GM21528 (cell line): Measurements from ENCODE around the gene CD58.

ENCODE experiments used
- ATAC-seq: cut with Tn5 transposase; IDR thresholded peaks from one replicate; pipeline ENCODE4 v1.9.1; 2021; ENCODE audit warnings: mild to moderate bottlenecking, moderate library complexity; ENCODE audit not compliant: unreplicated experiment, low FRiP score

Gene CD58

DNA sequence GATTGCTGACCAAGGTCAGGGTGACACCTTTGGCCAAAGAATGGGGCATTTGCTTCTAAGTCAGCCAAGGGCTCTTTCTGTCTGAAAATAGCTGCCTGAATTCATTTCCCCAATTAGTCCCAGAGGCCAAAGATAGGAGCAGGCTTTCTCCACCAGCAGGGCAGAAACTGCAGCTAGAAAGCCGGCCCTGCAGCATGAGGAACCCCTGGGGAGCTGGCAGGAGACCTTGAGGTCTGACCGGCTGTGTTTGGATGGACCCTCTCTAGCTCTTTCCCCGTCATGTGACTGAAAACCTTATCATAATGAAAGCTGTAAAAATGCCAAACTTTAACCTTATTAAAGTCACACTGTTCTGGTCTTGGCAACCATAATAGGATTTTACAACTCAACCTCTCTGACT lies 93.4 kb downstream of the CD58 start:
- no peak for ATAC-seq

DNA sequence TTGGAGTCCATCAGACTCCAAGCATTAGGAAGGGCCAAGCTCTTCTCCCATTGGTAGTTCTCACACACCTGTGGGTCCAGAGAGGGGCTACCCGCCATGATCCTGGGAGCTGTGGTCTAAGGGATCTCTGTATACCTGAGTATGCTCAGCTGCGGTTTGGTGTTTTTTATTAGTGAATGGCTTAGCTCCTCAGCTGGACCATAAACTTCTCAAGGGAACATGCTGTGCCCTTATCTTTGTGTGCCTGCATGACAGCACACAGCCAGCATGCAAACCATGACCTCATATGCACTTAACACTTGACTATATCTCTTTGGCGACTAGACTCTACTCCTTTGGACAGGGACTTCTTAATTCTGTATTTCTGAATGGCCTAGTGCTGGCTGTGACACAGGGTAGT lies 94.5 kb downstream of the CD58 start:
- ATAC-seq, result no peak

DNA sequence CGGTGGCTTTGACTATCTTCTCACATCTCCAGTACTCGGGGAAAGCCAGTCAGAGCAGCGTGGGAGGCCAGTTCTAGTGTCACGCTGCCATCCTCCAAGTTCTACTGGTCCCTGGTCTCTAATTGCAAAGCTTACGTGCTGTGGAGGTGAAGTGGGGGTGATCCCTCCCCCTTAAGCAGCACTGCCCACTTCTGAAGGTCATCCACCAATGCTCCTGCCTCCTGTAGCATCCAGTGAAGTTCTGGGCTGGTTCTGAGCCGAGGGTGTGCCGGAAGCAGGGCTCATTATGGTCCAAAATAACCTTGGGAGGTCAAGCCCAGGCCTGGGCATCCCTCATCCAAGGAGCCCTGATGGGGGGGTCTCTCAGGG lies 95.0 kb downstream of the CD58 start:
- ATAC-seq, result no peak

DNA sequence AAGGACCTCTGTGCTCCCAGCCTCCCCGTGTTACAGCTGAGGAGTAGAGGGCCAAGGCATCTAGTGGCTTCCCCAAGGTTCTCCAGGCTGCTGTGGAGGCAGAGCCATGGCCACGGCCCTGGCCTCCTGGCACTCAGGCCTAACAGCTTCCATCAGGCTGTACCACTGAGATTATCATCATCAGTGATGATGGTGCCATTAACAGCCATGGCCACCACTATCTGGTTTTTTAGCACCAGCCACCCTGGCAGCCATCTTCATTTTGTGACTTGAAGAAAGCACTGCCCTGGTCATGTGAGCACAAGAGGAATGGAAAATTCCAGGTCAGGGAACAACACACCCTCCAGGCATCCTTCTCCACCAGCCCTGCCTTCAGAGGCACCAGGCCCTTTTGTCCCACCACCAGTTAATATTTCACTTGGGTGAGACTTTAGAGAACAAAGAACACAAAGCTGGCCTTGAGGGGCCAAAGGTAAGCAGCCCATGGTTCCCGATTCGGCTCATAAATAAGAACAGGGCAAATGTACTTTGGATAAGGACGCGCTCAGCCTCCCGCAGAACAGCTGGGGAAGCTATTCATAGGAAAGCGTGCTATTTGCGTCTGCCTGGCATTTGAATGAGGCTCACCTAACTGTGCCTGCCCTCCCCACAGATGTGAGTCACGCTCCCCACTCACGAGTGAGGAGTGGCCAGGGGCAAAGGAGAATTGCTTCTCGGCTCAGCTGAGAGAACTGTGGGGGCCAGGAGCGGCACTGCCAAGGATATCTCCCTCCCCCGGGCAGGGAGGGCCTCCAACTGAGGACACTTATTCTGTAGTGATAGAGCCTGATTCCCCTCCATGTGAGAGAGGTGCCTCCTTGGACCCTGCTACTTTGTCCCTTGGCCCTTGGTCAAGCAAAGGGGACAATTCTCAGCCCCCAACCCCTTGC lies 95.6 kb downstream of the CD58 start:
- ATAC-seq, result no peak

DNA sequence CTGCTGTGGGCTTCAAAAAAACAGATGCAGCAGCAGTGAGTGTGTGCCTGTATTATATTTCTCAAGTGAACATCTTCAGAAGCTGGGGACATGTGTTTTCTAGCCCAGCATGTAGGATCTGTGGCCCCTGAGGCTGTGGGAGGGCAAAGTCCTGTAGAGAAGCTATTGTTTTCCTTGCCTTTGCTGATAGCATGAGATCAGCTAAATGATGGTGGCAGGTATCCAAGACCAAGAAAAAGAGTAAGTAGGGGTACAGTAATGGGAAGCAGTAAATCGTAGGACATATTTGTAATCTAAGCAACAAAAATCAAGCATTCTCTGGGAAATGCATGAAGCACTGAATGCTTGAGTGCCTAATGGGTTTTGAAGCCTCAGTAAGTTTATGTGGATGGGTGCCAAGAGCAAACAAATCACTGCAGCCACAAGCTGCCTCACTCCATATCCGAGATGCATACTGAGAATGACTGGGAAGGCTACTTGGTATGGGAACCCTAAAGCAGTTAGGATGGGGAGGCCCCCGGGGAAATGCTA lies 98.3 kb downstream of the CD58 start:
- ATAC-seq, result no peak

DNA sequence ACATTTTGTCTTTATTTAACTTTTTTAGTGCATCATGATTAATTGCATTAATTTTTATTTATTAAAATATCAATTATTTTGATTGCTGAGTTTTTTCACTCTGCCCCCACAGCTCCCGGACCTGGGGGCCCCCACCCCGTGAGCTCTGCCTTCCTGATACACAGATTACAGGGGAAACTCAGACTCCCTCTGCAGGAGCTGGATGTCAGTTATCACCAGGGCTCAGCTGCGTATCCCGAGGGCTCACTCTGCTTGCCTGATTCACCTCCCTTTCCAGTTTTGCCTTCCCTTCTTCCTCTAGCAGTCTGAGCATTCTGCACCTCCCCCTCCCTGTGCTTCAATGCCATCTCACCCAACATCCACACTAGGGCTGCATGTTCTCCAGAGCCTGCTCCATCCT lies 99.6 kb downstream of the CD58 start:
- no peak for ATAC-seq

DNA sequence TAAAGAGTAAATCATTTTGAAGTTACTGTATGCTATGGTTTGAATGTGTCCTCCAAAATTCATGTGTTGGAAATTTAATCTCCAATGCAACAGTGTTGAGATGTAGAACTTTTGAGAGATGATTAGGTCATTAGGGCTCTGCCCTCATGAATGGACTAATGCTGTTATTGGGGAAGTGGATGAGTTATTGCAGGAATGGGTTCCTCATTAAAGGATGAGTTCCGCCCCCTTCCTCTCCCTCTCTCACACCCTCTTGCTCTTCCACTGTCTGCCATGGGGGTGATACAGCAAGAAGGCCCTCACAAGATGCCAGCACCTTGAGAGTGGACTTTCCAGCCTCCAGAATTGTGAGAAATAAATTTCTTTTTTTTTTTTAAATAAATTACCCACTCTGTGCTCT lies 100.2 kb downstream of the CD58 start:
- no peak for ATAC-seq

DNA sequence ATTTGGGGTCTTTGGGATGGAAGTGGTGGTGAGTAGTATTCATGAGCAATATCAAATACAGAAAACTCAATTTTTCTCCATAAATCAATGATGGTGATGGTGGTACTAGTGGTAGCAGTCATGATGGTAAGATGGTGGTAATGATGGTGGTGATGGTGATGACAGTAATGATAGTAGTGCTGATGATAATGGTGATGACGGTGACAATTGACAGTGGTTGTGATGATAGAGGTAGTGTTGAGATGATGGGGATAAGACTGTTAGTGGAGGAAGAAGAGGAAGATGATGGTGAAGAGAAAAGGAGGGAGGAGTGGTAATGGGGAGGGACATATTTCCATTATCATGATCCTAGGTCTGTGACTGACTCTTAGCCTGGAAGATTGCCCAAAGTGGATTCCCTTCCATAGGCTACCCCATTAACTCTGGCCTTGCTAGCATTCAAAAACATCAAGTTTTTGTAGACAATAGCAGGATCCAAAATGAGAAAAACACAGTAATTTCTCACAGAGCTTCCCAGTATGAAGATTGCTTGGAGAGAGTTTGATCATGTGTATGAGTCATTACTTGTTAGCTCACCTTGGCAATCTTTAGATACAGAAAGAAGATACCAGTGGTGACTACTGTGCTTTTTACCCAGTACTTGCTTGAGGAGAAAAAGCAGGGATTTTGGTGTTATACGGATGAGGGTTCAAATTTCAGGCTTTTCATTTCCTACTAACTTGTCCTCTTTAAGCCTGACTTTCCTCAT lies 103.8 kb downstream of the CD58 start:
- ATAC-seq, result no peak

DNA sequence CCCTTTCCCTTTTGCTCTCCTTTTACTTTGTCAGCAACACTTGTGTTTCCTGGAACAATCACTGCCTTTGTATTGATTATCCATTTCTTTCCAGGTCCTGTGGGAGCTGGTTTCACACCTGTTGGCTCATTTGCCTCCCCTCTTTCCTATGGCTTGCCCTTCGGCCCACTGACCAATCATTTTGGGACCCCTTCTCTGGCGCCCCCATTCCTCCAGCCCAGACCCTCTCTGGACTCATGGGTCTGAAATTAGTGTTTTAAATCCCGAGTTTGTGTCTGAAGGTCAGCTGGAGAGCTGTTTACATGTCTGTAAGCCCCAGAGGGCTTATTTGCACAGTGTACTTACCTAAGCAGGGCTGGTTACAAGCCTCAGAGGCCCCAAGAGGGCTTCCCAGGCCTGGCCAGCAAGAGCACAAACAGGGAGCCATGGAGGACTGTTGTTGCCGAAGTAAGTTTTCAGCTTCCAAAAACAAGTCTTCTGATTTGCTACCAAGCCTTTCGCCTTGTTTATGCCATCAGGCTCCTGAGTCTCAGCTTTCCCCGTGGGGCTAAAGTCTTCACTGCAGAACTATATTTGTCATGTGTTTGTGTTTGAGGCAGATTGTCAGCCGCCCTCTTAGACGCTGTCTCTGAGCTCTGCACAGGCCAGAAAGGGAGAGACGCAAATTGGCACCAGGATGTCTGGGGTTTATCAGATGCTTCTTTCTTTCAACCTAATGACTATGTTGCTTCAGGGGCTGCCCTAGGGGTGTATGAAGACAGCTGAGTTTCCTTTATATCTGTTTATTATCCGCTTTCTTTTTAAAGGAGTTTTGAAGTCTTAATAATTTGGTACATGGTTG lies 104.8 kb downstream of the CD58 start:
- no peak for ATAC-seq

DNA sequence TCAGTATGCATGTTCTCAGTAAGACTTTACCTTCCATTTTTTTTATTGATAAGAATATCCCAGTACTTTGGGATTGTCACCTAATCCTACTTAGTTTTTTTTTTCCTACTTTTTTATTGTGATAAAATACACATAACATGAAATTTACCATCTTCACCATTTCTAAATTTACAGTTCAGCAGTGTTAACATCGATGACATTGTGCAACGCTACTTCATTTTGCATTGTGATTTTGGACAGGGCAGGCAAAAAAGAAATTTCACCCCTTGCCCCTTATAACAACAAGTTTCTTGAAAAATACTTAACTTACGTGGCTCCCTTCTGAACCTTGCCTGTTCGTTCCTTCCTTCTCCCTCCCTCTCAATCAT lies 105.4 kb downstream of the CD58 start:
- ATAC-seq, result no peak
